IPS-15b (cell line): ENCODE measurements around the gene MSMB.
"Not testable (repeated sequence)": the region's sequence is repeated elsewhere in the genome, so short reads cannot be mapped to it uniquely, and the experiment has no call there.

Source experiments
- H3K27me3 ChIP-seq: one replicate; pipeline ENCODE4 v1.6.1; 2013; ENCODE audit warnings: low read length; ENCODE audit not compliant: control insufficient read depth, insufficient read depth
- H3K36me3 ChIP-seq: one replicate; pipeline ENCODE4 v1.6.1; 2013; ENCODE audit warnings: low read length; ENCODE audit not compliant: control insufficient read depth, insufficient read depth
- H3K4me1 ChIP-seq: one replicate; pipeline ENCODE4 v1.6.1; 2013; ENCODE audit warnings: mild to moderate bottlenecking, low read length; ENCODE audit not compliant: control insufficient read depth, insufficient read depth
- H3K4me3 ChIP-seq: one replicate; pipeline ENCODE4 v1.5.1; 2013; ENCODE audit warnings: low read depth, low read length
- H3K9ac ChIP-seq: one replicate; pipeline ENCODE4 v1.6.1; 2013; ENCODE audit warnings: low read depth, mild to moderate bottlenecking, low read length
- H3K9me3 ChIP-seq: one replicate; pipeline ENCODE4 v1.6.1; 2013; ENCODE audit warnings: mild to moderate bottlenecking, low read length; ENCODE audit not compliant: control insufficient read depth, insufficient read depth

Gene MSMB

GRCh38 chr10:45997994-45998763 lies 47.9 kb downstream of the MSMB start:
- no peaks in the 10 kb centered on the region for H3K9me3 ChIP-seq
- no peaks in the 10 kb centered on the region for H3K27me3 ChIP-seq
- peaks cover 8% of the 10 kb centered on the region for H3K36me3 ChIP-seq
- H3K4me3 ChIP-seq, result no peak overlapping the region
- peaks cover 24% of the 10 kb centered on the region for H3K4me1 ChIP-seq
- no peak overlapping the region for H3K9ac ChIP-seq

- Histone ChIP-seq H3K27me3 (no peaks in the 10 kb centered on the region), H3K9me3 (no peaks in the 10 kb centered on the region), H3K4me1 (peaks cover 24% of the 10 kb centered on the region), H3K36me3 (peaks cover 7% of the 10 kb centered on the region), H3K9ac (no peak overlapping the region), H3K4me3 (no peak overlapping the region)
Measured at GRCh38 chr10:45997557-45997956, 48.5 kb downstream of the MSMB start.

GRCh38 chr10:45985590-45985989 lies 60.5 kb downstream of the MSMB start:
- H3K9ac ChIP-seq, H3K4me3 ChIP-seq, H3K27me3 ChIP-seq, H3K9me3 ChIP-seq, H3K36me3 ChIP-seq, H3K4me1 ChIP-seq: not testable (repeated sequence)

GRCh38 chr10:45984473-45984872 lies 61.6 kb downstream of the MSMB start:
- not testable (repeated sequence) for H3K36me3 ChIP-seq, H3K4me1 ChIP-seq, H3K9ac ChIP-seq, H3K4me3 ChIP-seq, H3K9me3 ChIP-seq, H3K27me3 ChIP-seq

- not testable (repeated sequence) for H3K9me3 ChIP-seq, H3K4me1 ChIP-seq, H3K9ac ChIP-seq, H3K4me3 ChIP-seq, H3K36me3 ChIP-seq, H3K27me3 ChIP-seq
Measured at GRCh38 chr10:45983538-45984186, 62.4 kb downstream of the MSMB start.
